Nephron progenitor cell (in vitro differentiated cells): ENCODE data around the gene DYNC1I2.
"Not testable (repeated sequence)": the region's sequence is repeated elsewhere in the genome, so short reads cannot be mapped to it uniquely, and the experiment has no call there.

Experiments used
- DNase-seq: peaks from one replicate; pipeline ENCODE4 v3.0.0; 2021
- H3K27ac Mint-ChIP-seq: 2 replicates; pipeline ENCODE4 v1.8.0; 2021; ENCODE audit warnings: mild to moderate bottlenecking, moderate library complexity, mixed read lengths
- H3K27me3 Mint-ChIP-seq: 2 replicates; pipeline ENCODE4 v1.8.0; 2021; ENCODE audit warnings: mild to moderate bottlenecking, low read depth, mixed read lengths; ENCODE audit not compliant: poor library complexity
- H3K36me3 Mint-ChIP-seq: 2 replicates; pipeline ENCODE4 v1.8.0; 2021; ENCODE audit warnings: low read depth, mixed read lengths
- H3K4me1 Mint-ChIP-seq: 2 replicates; pipeline ENCODE4 v1.8.0; 2021; ENCODE audit warnings: mixed read lengths
- H3K4me3 Mint-ChIP-seq: 2 replicates; pipeline ENCODE4 v1.8.0; 2021; ENCODE audit warnings: mild to moderate bottlenecking, moderate library complexity, mixed read lengths
- H3K9me3 Mint-ChIP-seq: 2 replicates; pipeline ENCODE4 v1.8.0; 2021; ENCODE audit warnings: mild to moderate bottlenecking, moderate library complexity, mixed read lengths
- CTCF ChIP-seq: fragments of 200-600 bp; sonication (generic); IDR thresholded peaks from 2 replicates; pipeline ENCODE4 v1.5.0; 2021; ENCODE audit warnings: antibody characterized with exemption

Gene DYNC1I2

DNA sequence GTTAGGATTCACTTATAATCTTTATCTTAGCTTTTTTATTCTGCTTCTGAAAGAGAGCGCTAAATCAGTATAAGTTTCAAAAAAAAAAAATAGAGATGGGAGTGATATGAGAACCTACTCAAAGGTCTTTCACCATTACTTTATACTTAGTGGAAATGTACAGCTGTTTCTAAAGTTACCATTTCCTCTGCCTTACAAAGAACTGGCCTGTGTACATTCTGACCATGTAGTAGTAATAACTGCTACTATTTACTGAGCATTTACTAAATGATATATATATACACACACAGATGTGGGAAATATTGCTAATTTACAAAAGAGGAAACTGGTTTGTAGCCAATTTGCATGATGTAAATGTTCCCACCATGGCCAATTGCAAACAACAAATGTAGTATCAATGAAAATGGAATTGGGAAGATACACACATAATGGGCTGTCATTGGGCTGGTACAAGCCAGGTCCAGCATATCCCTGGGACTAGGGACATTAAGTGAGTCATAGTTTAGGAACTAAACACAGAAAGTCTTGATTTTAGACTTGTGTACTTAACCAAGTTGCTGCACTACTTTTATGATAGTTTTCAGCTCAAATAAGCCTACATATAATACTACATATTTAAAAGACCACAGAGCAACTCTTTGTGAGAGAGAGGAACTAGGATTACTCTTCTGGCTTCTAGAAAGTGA, 67.1 kb downstream of the DYNC1I2 start:
- H3K27me3 Mint-ChIP-seq = peaks cover 3% of the 10 kb centered on the region
- TF ChIP-seq CTCF = no peak
- H3K4me3 Mint-ChIP-seq = no peak overlapping the region
- peaks cover 19% of the 10 kb centered on the region for H3K9me3 Mint-ChIP-seq
- no peak for DNase-seq
- H3K4me1 Mint-ChIP-seq = no peaks in the 10 kb centered on the region
- H3K36me3 Mint-ChIP-seq = peaks cover 72% of the 10 kb centered on the region
- no peak overlapping the region for H3K27ac Mint-ChIP-seq

GRCh38 chr2:171758762-171759161, 71.5 kb downstream of the DYNC1I2 start:
- Mint-ChIP-seq H3K36me3 (peaks cover 88% of the 10 kb centered on the region), H3K9me3 (peaks cover 28% of the 10 kb centered on the region)

GRCh38 chr2:171761176-171761575, 73.9 kb downstream of the DYNC1I2 start:
- not testable (repeated sequence) for DNase-seq, H3K4me3 Mint-ChIP-seq, H3K4me1 Mint-ChIP-seq, H3K27me3 Mint-ChIP-seq, H3K27ac Mint-ChIP-seq
- Mint-ChIP-seq H3K36me3 (peaks cover 69% of the 10 kb centered on the region), H3K9me3 (peaks cover 23% of the 10 kb centered on the region)

More at GRCh38 chr2:171758762-171759161, 71.5 kb downstream of the DYNC1I2 start:
- not testable (repeated sequence) for H3K27me3 Mint-ChIP-seq, H3K4me3 Mint-ChIP-seq, H3K27ac Mint-ChIP-seq, H3K4me1 Mint-ChIP-seq, DNase-seq

DNA sequence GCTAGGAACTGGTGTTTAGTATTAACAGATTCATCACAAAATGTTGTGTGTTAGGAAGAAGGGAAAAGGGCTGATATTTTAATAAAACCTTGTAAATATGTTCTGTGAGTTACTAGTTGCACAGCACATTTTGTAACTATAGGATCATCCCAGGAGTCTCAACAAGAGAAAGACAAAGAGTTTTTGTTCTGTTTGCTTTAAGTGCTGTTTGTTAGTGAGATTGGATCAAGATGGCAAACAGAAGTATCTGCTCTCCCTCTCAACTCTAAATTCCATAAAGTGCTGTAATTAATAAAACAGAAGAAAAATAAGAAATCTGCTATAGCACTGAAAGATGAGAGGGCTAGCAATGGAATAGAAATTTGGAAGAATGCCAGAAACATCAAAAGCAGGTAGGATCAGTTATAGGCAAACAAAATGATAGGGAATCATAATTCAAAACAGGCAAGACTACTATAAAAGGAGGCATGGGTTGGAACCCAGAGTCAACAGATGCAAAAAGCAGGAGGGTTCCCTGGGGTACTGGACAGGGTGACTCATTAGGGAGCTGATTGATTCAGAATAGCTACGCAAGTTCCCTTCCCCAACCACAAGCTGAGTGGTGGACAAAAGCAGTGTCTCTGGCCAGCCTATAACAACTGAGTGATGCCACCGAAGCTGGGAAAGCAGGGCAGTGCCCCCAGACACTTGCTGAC, 75.8 kb downstream of the DYNC1I2 start:
- H3K27me3 Mint-ChIP-seq = peaks cover 2% of the 10 kb centered on the region
- H3K27ac Mint-ChIP-seq = no peak overlapping the region
- H3K36me3 Mint-ChIP-seq = peaks cover 56% of the 10 kb centered on the region
- no peaks in the 10 kb centered on the region for H3K4me1 Mint-ChIP-seq
- DNase-seq = no peak
- H3K9me3 Mint-ChIP-seq = peaks cover 21% of the 10 kb centered on the region
- no peak overlapping the region for H3K4me3 Mint-ChIP-seq
- TF ChIP-seq CTCF = no peak

GRCh38 chr2:171763602-171764001, 76.3 kb downstream of the DYNC1I2 start:
- H3K27me3 Mint-ChIP-seq = peaks cover 2% of the 10 kb centered on the region
- peaks cover 17% of the 10 kb centered on the region for H3K9me3 Mint-ChIP-seq
- no peak overlapping the region for H3K27ac Mint-ChIP-seq
- H3K4me1 Mint-ChIP-seq = no peaks in the 10 kb centered on the region
- H3K36me3 Mint-ChIP-seq = peaks cover 50% of the 10 kb centered on the region
- DNase-seq = no peak
- H3K4me3 Mint-ChIP-seq = no peak overlapping the region
- no peak for TF ChIP-seq CTCF

DNA sequence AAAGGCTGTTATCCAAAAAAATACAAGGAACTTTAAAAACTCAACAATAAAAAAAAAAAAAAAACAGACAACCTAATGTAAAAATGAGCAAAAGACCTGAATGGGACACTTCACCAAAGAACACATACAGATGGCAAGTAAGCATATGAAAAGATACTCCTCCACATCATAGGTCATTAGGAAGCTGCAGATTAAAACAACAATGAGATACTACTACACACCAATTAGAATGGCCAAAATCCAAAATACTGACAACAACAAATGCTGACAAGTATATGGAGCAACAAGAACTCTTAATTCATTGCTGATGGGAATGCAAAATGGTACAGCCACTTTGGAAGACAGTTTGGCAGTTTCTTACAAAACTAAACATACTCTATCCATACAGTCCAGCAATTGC, 84.2 kb downstream of the DYNC1I2 start:
- peaks cover 59% of the 10 kb centered on the region for H3K36me3 Mint-ChIP-seq

More for the DNA sequence above, 84.2 kb downstream of the DYNC1I2 start:
- H3K4me3 Mint-ChIP-seq = no peak overlapping the region
- no peak for DNase-seq
- peaks cover 61% of the 10 kb centered on the region for H3K9me3 Mint-ChIP-seq
- no peak for TF ChIP-seq CTCF
- H3K27ac Mint-ChIP-seq = no peak overlapping the region
- H3K4me1 Mint-ChIP-seq = no peaks in the 10 kb centered on the region
- H3K27me3 Mint-ChIP-seq = peaks cover 7% of the 10 kb centered on the region
